Effector CD8-positive, alpha-beta T cell (primary cell): ENCODE results near the gene PTPRJ.

Experiments
- DNase-seq: peaks from one replicate; lab custom pipeline; 2025; lab: John Stamatoyannopoulos, UW

The PTPRJ gene

GRCh38 chr11:47995360-47995769 is 15.0 kb downstream of the PTPRJ start:
- DNase-seq, result no peak

DNA sequence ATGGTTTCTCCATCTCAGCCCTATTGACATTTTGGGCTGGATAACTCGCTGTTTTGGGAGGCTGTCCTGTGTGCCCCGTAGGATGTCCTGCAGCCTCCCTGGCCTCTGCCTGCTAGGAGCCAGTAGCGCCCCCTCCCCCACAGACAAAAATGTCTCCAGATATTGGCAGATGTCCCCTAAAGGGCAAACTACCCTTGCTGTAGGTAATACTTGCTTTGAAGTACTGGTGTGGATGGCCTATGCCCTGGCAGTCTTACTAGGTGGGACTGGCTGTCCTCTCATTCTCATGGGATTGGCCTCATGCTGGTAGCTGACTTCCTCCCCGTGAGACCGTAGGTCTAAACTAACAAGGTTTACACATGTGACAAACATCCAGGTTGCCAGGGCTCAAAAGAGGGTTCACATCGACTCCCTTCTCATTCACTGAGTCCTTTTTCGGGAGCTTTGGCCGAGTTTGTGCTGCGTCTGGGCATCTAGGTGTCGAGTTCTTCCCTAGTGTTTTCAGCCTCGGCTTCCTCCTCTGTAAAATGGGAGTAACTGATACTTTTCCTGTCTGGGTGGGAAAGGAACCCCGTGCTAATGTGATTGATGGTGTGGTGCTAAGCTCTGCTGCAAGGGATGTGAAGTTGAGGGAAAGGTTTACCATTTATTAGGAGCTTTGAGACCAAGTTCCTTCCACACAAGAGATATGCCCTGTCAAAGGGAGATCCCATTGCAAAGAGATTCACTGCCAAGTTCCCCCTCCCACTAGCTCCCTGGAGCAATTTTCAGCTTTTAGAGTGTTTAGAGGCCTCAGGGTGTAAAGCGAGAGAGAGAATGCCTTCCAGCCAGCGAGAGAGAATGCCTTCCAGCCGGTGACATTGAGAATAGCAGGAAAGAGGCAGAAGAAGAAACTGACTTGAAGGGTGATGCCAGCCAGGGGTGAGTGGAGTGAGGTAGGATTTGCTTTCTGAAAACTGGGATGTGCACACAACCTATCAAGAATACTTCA is 17.0 kb downstream of the PTPRJ start:
- no peak for DNase-seq

GRCh38 chr11:47998345-47998732 is 18.0 kb downstream of the PTPRJ start:
- no peak for DNase-seq

- DNase-seq, result no peak
Observed at GRCh38 chr11:47998733-47999359, 18.5 kb downstream of the PTPRJ start.

DNA sequence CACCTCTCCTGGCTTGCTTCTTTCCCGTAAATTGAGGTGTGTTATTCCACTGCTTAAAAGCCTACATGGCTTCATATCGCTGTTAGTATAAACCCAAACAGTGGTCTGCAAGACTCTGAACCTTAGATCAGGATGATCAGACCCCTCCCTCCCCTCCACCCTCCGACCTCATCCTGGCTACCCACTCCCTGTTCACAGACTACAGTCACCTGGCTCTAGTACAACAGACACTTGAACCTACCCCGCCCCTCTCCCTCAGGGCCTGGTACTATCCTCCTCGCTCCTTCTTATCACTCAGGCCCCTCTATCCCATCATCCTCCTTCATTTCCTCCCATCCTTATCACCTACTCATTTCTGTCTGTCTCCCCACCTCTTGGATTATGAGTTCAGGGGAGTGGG is 20.1 kb downstream of the PTPRJ start:
- DNase-seq, result no peak

DNA sequence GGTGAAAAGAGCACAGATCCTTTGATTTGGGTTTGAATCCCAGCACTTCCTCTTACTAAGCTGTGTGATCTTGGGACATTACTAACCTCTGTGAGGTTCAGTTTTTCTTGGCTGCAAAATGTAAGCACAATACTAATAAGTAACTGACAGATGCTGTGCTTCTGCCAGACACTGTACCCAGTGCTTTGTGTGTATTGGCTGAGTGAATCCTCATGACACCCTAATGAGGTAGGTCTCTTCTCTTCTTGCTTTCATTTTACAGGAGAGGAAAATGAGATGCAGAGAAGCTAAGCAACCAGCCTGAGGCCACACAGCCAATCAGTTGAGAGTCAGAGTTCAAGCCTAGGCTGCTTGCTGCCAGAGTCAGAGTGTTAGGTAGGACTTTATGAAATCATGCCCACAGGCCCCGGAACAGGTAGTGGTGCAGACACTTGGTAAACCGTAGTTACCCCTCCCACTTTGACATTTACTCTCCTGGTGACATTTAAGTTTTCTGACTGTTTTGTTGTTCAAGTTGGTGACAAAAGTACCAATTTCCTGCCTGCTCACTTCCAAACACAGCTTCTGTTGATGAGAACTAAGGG is 21.2 kb downstream of the PTPRJ start:
- peak; percentile 53 for DNase-seq

DNA sequence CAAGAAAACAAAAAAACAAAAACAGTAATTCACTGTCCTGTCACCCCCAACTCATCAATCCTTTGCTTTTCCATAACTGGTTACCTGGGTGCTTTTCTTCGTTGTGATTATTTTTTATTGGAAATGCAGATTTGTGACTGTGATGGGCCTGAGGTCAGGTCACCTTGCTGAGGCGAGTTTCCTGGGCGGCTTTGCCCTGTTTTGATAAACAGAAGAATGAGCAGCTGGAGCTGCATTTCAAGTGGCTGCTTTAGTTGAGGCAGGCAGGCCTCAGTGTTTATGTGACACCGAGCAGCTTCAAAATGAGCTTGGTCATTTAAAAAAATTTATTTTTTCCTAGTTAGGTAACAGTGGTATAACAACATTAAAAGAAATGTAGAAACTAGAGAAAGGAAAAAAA is 22.2 kb downstream of the PTPRJ start:
- no peak for DNase-seq

DNA sequence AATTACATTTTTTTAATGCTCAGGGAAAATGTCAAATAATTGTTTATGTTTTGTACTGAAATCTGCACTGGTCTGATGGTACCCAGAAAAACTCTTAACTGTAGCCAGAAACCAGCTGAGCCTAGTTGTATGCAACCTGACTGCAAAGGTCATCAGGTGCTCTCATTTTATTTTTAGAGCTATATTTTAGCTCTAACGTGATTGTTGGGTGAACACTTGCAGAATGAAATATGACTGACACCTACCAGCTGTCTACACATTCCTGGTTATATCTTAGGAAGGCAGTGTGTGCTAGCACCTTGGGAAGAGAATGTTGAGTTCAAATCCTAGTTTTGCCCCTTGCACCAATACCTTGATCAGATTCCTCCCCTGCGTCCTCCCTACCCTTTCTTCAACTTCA is 23.6 kb downstream of the PTPRJ start:
- no peak for DNase-seq

- no peak for DNase-seq
Observed at GRCh38 chr11:48004456-48004855, 24.1 kb downstream of the PTPRJ start.

DNA sequence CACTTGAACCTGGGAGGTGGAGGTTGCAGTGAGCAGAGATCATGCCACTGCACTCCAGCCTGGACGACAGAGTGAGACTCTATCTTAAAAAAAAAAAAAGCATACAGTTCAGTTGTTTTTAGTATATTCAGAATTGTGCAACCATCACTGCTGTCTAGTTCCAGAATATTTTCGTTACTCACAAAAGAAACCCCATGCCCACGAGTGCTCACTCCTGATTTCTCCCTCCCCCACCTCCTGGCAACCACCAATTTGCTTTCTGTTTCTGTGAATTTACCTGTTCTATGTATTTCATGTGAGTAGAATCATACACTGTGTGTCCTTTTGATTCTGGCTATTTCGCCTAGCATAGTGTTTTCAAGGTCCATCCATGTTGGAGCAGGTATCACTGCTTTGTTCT is 24.8 kb downstream of the PTPRJ start:
- no peak for DNase-seq

GRCh38 chr11:48005831-48006270 is 25.5 kb downstream of the PTPRJ start:
- DNase-seq, result no peak

- no peak for DNase-seq
Observed at GRCh38 chr11:48006301-48006992, 26.1 kb downstream of the PTPRJ start.

DNA sequence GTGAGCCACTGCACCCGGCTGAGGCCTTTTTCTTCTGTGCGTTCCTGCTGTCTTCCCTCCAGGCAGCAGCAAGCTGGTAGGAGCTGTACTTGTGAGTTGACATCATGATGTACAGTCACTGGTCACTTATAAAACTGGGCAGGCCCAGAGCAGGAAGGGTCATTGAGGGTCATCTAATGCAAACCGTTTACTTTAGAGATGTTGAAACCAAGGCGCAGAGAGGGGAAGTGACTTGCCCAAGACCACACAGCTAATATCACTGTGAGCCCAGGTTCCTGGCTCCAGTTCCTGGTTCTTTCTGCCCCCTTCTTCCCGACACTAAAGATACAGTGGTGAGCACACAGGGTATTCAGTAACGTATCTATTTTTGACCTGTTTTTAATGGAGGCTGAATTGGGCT is 27.3 kb downstream of the PTPRJ start:
- no peak for DNase-seq

DNA sequence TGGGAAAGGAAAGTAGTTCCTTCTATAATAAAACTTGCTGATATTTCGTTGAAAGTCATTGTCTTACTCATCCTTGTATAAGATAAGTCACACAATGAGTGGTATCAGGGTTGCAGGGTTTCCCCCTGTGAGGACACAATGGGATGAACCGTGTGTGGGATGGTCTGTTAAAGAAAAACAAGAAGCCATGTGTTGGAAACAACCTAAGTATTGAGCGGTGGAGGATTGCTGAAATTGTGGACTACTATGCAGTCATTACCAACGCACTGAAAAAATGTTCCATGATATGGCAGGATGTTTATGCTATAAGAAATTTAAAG is 28.6 kb downstream of the PTPRJ start:
- no peak for DNase-seq

DNA sequence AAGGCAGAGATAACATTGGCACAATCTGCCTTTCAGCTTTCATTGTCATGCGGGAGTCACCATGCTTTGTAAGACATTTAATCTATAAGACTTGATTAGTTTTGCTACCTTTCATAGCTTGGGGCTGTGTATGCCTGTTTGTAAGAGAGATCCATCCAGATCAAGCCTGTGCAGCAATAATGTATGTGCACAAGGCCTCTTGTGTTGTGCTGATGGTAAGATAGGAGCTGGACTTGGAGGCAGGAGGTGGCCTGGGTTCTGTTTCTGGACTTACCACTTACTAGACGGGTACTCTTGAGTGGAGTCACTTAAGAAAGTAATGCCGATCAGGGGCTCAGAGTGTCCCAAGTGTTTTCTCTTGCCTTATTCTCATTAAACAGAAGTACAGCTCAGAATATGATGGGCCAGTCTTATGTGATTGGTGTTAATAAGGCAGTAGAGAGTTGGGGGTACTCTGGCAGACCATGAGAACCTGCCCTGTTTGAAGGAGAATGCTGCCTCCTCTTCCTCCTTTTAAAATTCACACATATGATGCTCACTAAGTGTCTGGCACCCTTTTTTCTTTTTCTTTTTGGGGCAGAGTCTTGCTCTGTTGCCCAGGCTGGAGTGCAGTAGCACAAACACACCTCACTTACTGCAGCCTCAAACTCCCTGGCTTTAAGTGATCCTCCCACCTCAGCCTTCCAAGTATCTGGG is 30.9 kb downstream of the PTPRJ start:
- no peak for DNase-seq

DNA sequence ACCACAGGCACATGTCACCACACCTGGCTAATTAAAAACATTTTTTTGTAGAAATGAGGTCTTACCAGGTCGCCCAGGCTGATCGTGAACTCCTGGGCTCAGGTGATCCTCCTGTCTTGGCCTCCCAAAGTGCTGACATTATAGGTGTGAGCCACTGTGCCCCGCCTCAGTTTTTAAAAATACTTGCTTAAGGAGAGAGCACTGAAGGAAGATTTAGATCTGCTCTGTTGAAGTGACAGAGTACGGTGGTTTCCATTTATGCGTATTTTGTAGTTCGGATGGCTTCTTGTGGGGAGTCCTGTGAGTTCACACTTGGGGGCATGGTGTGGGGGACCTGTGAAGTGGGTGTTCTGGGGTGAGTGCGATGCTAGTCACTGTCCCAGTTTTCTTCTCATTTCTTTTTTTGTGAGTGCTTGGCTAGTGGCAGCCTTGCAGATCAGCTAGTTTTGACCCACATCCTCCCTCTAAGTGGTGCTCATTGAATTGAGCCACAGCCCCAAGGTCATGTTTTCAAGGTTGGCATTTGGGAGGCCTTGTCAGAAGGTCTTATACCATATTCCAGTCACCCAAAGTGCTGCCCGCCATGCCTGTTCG is 31.5 kb downstream of the PTPRJ start:
- DNase-seq, result no peak

- no peak for DNase-seq
Observed at GRCh38 chr11:48013269-48013901, 33.0 kb downstream of the PTPRJ start.

DNA sequence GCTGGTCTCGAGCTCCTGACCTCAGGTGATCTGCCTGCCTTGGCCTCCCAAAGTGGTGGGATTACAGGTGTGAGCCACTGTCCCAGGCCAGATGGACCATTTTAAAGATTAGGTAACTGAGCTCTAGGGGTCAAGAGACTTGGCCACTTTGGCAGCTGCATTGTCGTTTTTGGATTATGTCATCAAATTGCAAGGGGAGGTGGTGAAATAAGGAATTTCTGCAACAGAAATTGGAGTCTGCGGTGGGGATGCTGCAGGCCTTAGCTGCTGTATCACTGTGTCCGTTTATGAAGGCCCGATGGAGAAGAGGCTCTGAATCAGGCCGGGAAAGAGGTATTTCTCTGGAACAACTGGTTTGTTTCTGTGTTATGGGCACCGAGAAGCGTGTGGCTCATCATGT is 34.6 kb downstream of the PTPRJ start:
- no peak for DNase-seq

DNA sequence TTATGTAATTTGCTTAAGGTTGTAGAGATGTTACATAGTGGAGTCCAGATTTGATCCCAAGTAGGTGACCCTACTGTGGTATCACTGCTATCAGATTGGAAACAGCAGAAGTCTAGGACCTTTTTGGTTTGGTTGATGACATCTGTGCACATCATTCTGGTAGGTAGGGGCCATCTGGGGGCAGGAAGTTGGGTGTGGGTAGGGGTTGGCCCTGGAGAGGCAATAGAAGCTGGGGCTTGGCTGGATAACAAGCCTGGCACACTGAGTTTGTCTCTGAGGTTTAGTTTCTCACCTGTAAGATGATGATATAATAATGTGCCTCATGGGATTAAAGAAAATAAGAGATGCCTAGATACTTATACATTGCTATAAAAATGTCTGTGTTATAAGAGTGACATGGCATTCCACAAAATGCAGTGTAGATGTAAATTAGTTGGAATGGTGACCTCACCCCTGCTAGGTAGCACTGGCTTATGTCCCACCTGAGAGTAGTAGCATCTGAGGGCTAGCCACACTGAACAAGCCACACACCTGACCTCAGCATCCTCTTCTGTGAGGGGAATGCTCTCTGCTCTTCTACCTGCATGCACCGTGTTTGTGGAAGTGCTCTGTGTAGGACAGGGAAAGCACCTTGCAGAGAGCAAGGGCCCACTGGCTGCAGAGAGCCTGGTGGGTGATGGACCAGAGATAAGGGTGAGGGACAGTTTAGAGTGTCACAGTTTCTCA is 36.9 kb downstream of the PTPRJ start:
- DNase-seq, result no peak

- DNase-seq, result no peak
Observed at GRCh38 chr11:48017831-48018527, 37.6 kb downstream of the PTPRJ start.
